NOMO-1 treated with dmso at 0.1 percent for 144 hours (cell line): ENCODE measurements around the gene C2CD2.

Experiments used
- DNase-seq: peaks from one replicate; lab custom pipeline; 2025; ENCODE audit not compliant: unreplicated experiment; lab: John Stamatoyannopoulos, UW

The C2CD2 gene

GRCh38 chr21:41869771-41870170 is 84.0 kb downstream of the C2CD2 start:
- DNase-seq = no peak

GRCh38 chr21:41868062-41868710 is 85.6 kb downstream of the C2CD2 start:
- DNase-seq = no peak

GRCh38 chr21:41867313-41867712 is 86.5 kb downstream of the C2CD2 start:
- DNase-seq = no peak

- DNase-seq = no peak
These were observed 87.5 kb downstream of the C2CD2 start for GRCh38 chr21:41866274-41866809.

- DNase-seq = no peak
These were observed 88.6 kb downstream of the C2CD2 start for GRCh38 chr21:41865002-41865777.

GRCh38 chr21:41864311-41865001 is 89.4 kb downstream of the C2CD2 start:
- DNase-seq = no peak

- DNase-seq = no peak
These were observed 90.4 kb downstream of the C2CD2 start for GRCh38 chr21:41863439-41863740.

GRCh38 chr21:41861987-41862386 is 91.8 kb downstream of the C2CD2 start:
- no peak for DNase-seq

- no peak for DNase-seq
These were observed 92.6 kb downstream of the C2CD2 start for GRCh38 chr21:41861255-41861654.

- DNase-seq = no peak
These were observed 94.4 kb downstream of the C2CD2 start for GRCh38 chr21:41859297-41859980.

- DNase-seq = no peak
These were observed 95.1 kb downstream of the C2CD2 start for GRCh38 chr21:41858466-41859296.

- no peak for DNase-seq
These were observed 96.0 kb downstream of the C2CD2 start for GRCh38 chr21:41857771-41858300.

GRCh38 chr21:41856572-41856971 is 97.2 kb downstream of the C2CD2 start:
- no peak for DNase-seq

- no peak for DNase-seq
These were observed 99.3 kb downstream of the C2CD2 start for GRCh38 chr21:41854426-41854995.

- no peak for DNase-seq
These were observed 100.9 kb downstream of the C2CD2 start for GRCh38 chr21:41852929-41853320.

- DNase-seq = no peak
These were observed 101.5 kb downstream of the C2CD2 start for GRCh38 chr21:41852151-41852928.

GRCh38 chr21:41851090-41851790 is 102.6 kb downstream of the C2CD2 start:
- DNase-seq = no peak

- DNase-seq = no peak
These were observed 103.7 kb downstream of the C2CD2 start for GRCh38 chr21:41850085-41850484.
